ENCODE data around the gene ITGA2B. TPM values are rescaled to one million over a fixed set of nuclear protein-coding genes. Genes with fewer than 3 reads are reported as not detected.
"Not testable (repeated sequence)": the region's sequence is repeated elsewhere in the genome, so short reads cannot be mapped to it uniquely, and the experiment has no call there.

The ITGA2B gene
- total RNA-seq, 1 donor from 2014 or later = 2.6 TPM

GRCh38 chr17:44409309-44410028 is 20.0 kb upstream of the ITGA2B start:
- Histone ChIP-seq H3K4me1 (ENCODE audit: control insufficient read depth in 3 of 3, insufficient read depth in 3 of 3, low read length in 3 of 3) (no peaks in the 10 kb centered on the region), H3K27ac (ENCODE audit: low read depth, low read length) (no peak overlapping the region), H3K4me3 (ENCODE audit: low read length in 3 of 3) (no peak overlapping the region), H3K36me3 (ENCODE audit: control insufficient read depth in 3 of 3, insufficient read depth in 3 of 3, low read length in 3 of 3) (peaks cover 0 to 12% (median 0%) of the 10 kb centered on the region in 3 donors), H3K27me3 (ENCODE audit: control insufficient read depth in 3 of 3, insufficient read depth in 3 of 3, low read length in 3 of 3) (no peaks in the 10 kb centered on the region), H3K9me3 (ENCODE audit: control insufficient read depth in 3 of 3, low read length in 3 of 3) (no peaks in the 10 kb centered on the region), H3K9ac (ENCODE audit: low read depth in 1 of 3, low read length in 3 of 3) (no peak overlapping the region)

- no peaks in the 10 kb centered on the region for H3K4me1 ChIP-seq (ENCODE audit: control insufficient read depth in 3 of 3, insufficient read depth in 3 of 3, low read length in 3 of 3)
- no peaks in the 10 kb centered on the region for H3K9me3 ChIP-seq (ENCODE audit: control insufficient read depth in 3 of 3, low read length in 3 of 3)
- no peak overlapping the region for H3K4me3 ChIP-seq (ENCODE audit: low read length in 3 of 3)
- no peak overlapping the region for H3K27ac ChIP-seq (ENCODE audit: low read depth, low read length)
- H3K9ac ChIP-seq (ENCODE audit: low read depth in 1 of 3, low read length in 3 of 3) = no peak overlapping the region
- no peaks in the 10 kb centered on the region for H3K27me3 ChIP-seq (ENCODE audit: control insufficient read depth in 3 of 3, insufficient read depth in 3 of 3, low read length in 3 of 3)
- peaks cover 0 to 16% (median 0%) of the 10 kb centered on the region in 3 donors for H3K36me3 ChIP-seq (ENCODE audit: control insufficient read depth in 3 of 3, insufficient read depth in 3 of 3, low read length in 3 of 3)
Measured at GRCh38 chr17:44408786-44409185, 19.3 kb upstream of the ITGA2B start.

GRCh38 chr17:44402564-44403172 is 13.2 kb upstream of the ITGA2B start:
- Histone ChIP-seq H3K4me3 (ENCODE audit: low read length in 3 of 3) (no peak overlapping the region), H3K4me1 (ENCODE audit: control insufficient read depth in 3 of 3, insufficient read depth in 3 of 3, low read length in 3 of 3) (no peaks in the 10 kb centered on the region), H3K27ac (ENCODE audit: low read depth, low read length) (no peak overlapping the region), H3K36me3 (ENCODE audit: control insufficient read depth in 3 of 3, insufficient read depth in 3 of 3, low read length in 3 of 3) (peaks cover 30 to 55% (median 41%) of the 10 kb centered on the region in 3 donors), H3K27me3 (ENCODE audit: control insufficient read depth in 3 of 3, insufficient read depth in 3 of 3, low read length in 3 of 3) (no peaks in the 10 kb centered on the region), H3K9ac (ENCODE audit: low read depth in 1 of 3, low read length in 3 of 3) (no peak overlapping the region), H3K9me3 (ENCODE audit: control insufficient read depth in 3 of 3, low read length in 3 of 3) (no peaks in the 10 kb centered on the region)

GRCh38 chr17:44400226-44400847 is 10.9 kb upstream of the ITGA2B start:
- peaks cover 35 to 60% (median 59%) of the 10 kb centered on the region in 3 donors for H3K36me3 ChIP-seq (ENCODE audit: control insufficient read depth in 3 of 3, insufficient read depth in 3 of 3, low read length in 3 of 3)
- no peaks in the 10 kb centered on the region for H3K27me3 ChIP-seq (ENCODE audit: control insufficient read depth in 3 of 3, insufficient read depth in 3 of 3, low read length in 3 of 3)
- H3K27ac ChIP-seq (ENCODE audit: low read depth, low read length) = no peak overlapping the region
- H3K4me1 ChIP-seq (ENCODE audit: control insufficient read depth in 3 of 3, insufficient read depth in 3 of 3, low read length in 3 of 3) = no peaks in the 10 kb centered on the region
- no peak overlapping the region for H3K9ac ChIP-seq (ENCODE audit: low read depth in 1 of 3, low read length in 3 of 3)
- no peaks in the 10 kb centered on the region for H3K9me3 ChIP-seq (ENCODE audit: control insufficient read depth in 3 of 3, low read length in 3 of 3)
- H3K4me3 ChIP-seq (ENCODE audit: low read length in 3 of 3) = no peak overlapping the region

GRCh38 chr17:44398692-44399691 is 9.5 kb upstream of the ITGA2B start:
- H3K36me3 ChIP-seq (ENCODE audit: control insufficient read depth in 3 of 3, insufficient read depth in 3 of 3, low read length in 3 of 3) = peaks cover 35 to 59% (median 55%) of the 10 kb centered on the region in 3 donors
- no peaks in the 10 kb centered on the region for H3K9me3 ChIP-seq (ENCODE audit: control insufficient read depth in 3 of 3, low read length in 3 of 3)
- no peak overlapping the region for H3K9ac ChIP-seq (ENCODE audit: low read depth in 1 of 3, low read length in 3 of 3)
- no peak overlapping the region for H3K4me3 ChIP-seq (ENCODE audit: low read length in 3 of 3)
- H3K27me3 ChIP-seq (ENCODE audit: control insufficient read depth in 3 of 3, insufficient read depth in 3 of 3, low read length in 3 of 3) = no peaks in the 10 kb centered on the region
- H3K4me1 ChIP-seq (ENCODE audit: control insufficient read depth in 3 of 3, insufficient read depth in 3 of 3, low read length in 3 of 3) = no peaks in the 10 kb centered on the region
- no peak overlapping the region for H3K27ac ChIP-seq (ENCODE audit: low read depth, low read length)

GRCh38 chr17:44397479-44398440 is 8.3 kb upstream of the ITGA2B start:
- Histone ChIP-seq H3K9me3 (ENCODE audit: control insufficient read depth in 3 of 3, low read length in 3 of 3) (no peaks in the 10 kb centered on the region), H3K4me3 (ENCODE audit: low read length in 3 of 3) (no peak overlapping the region), H3K36me3 (ENCODE audit: control insufficient read depth in 3 of 3, insufficient read depth in 3 of 3, low read length in 3 of 3) (peaks cover 35 to 59% (median 47%) of the 10 kb centered on the region in 3 donors), H3K27me3 (ENCODE audit: control insufficient read depth in 3 of 3, insufficient read depth in 3 of 3, low read length in 3 of 3) (no peaks in the 10 kb centered on the region), H3K9ac (ENCODE audit: low read depth in 1 of 3, low read length in 3 of 3) (no peak overlapping the region), H3K27ac (ENCODE audit: low read depth, low read length) (no peak overlapping the region), H3K4me1 (ENCODE audit: control insufficient read depth in 3 of 3, insufficient read depth in 3 of 3, low read length in 3 of 3) (no peaks in the 10 kb centered on the region)

- Histone ChIP-seq H3K9ac (ENCODE audit: low read depth in 1 of 3, low read length in 3 of 3) (no peak overlapping the region), H3K27me3 (ENCODE audit: control insufficient read depth in 3 of 3, insufficient read depth in 3 of 3, low read length in 3 of 3) (no peaks in the 10 kb centered on the region), H3K36me3 (ENCODE audit: control insufficient read depth in 3 of 3, insufficient read depth in 3 of 3, low read length in 3 of 3) (peaks cover 35 to 56% (median 44%) of the 10 kb centered on the region in 3 donors), H3K27ac (ENCODE audit: low read depth, low read length) (no peak overlapping the region), H3K4me3 (ENCODE audit: low read length in 3 of 3) (no peak overlapping the region), H3K9me3 (ENCODE audit: control insufficient read depth in 3 of 3, low read length in 3 of 3) (no peaks in the 10 kb centered on the region), H3K4me1 (ENCODE audit: control insufficient read depth in 3 of 3, insufficient read depth in 3 of 3, low read length in 3 of 3) (no peaks in the 10 kb centered on the region)
Measured at GRCh38 chr17:44396946-44397345, 7.5 kb upstream of the ITGA2B start.

- H3K27ac ChIP-seq (ENCODE audit: low read depth, low read length) = no peak overlapping the region
- H3K27me3 ChIP-seq (ENCODE audit: control insufficient read depth in 3 of 3, insufficient read depth in 3 of 3, low read length in 3 of 3) = no peaks in the 10 kb centered on the region
- peaks cover 26 to 38% (median 28%) of the 10 kb centered on the region in 3 donors for H3K36me3 ChIP-seq (ENCODE audit: control insufficient read depth in 3 of 3, insufficient read depth in 3 of 3, low read length in 3 of 3)
- no peak overlapping the region for H3K9ac ChIP-seq (ENCODE audit: low read depth in 1 of 3, low read length in 3 of 3)
- no peaks in the 10 kb centered on the region for H3K4me1 ChIP-seq (ENCODE audit: control insufficient read depth in 3 of 3, insufficient read depth in 3 of 3, low read length in 3 of 3)
- H3K9me3 ChIP-seq (ENCODE audit: control insufficient read depth in 3 of 3, low read length in 3 of 3) = no peaks in the 10 kb centered on the region
- no peak overlapping the region for H3K4me3 ChIP-seq (ENCODE audit: low read length in 3 of 3)
Measured at GRCh38 chr17:44394833-44395232, 5.4 kb upstream of the ITGA2B start.

- not testable (repeated sequence) for H3K9ac ChIP-seq (ENCODE audit: low read depth in 1 of 3, low read length in 3 of 3); H3K4me3 ChIP-seq (ENCODE audit: low read length in 3 of 3)
Measured at GRCh38 chr17:44394112-44394511, 4.7 kb upstream of the ITGA2B start.

More at GRCh38 chr17:44394112-44394511, 4.7 kb upstream of the ITGA2B start:
- not testable (repeated sequence) for H3K4me1 ChIP-seq (ENCODE audit: control insufficient read depth in 3 of 3, insufficient read depth in 3 of 3, low read length in 3 of 3); H3K27ac ChIP-seq (ENCODE audit: low read depth, low read length); H3K27me3 ChIP-seq (ENCODE audit: control insufficient read depth in 3 of 3, insufficient read depth in 3 of 3, low read length in 3 of 3); H3K9me3 ChIP-seq (ENCODE audit: control insufficient read depth in 3 of 3, low read length in 3 of 3)
- peaks cover 20 to 31% (median 21%) of the 10 kb centered on the region in 3 donors for H3K36me3 ChIP-seq (ENCODE audit: control insufficient read depth in 3 of 3, insufficient read depth in 3 of 3, low read length in 3 of 3)
